Thoracic aorta (tissue), 2 donors: ENCODE results near the gene MYCT1. TPM values are rescaled to one million over a fixed set of nuclear protein-coding genes. Genes with fewer than 3 reads are reported as not detected.
"Not testable (repeated sequence)": the region's sequence is repeated elsewhere in the genome, so short reads cannot be mapped to it uniquely, and the experiment has no call there.

Source experiments
- ATAC-seq: fragments of 150-250 bp; one replicate; pipeline ENCODE4 v1.8.0; 2017; ENCODE audit warnings: low read depth; ENCODE audit not compliant: insufficient number of reproducible peaks, low FRiP score
- DNase-seq: peaks from one replicate; pipeline ENCODE4 v3.0.0-alpha.2; 2020; ENCODE audit warnings: low spot score
- H3K27ac ChIP-seq, 2 donors: fragments of 200-600 bp; sonication (generic); 1 replicate in 1 of 2; 2 replicates in 1 of 2; pipeline ENCODE4 v1.5.1; 2016; ENCODE audit warnings: mild to moderate bottlenecking in 2 of 2, moderate library complexity in 2 of 2
- H3K27me3 ChIP-seq: fragments of 200-600 bp; sonication (generic); replicated peaks from 2 replicates; pipeline ENCODE4 v1.6.0; 2016; ENCODE audit warnings: mild to moderate bottlenecking; ENCODE audit not compliant: insufficient read depth
- H3K36me3 ChIP-seq: fragments of 200-600 bp; sonication (generic); one replicate; pipeline ENCODE4 v1.5.1; 2016
- H3K4me1 ChIP-seq, 2 donors: fragments of 200-600 bp; sonication (generic); 1 replicate in 1 of 2; 2 replicates in 1 of 2; pipeline versions ENCODE4 v1.5.1 to v1.6.0; 2016; ENCODE audit warnings: low read depth in 2 of 2, mild to moderate bottlenecking in 1 of 2; ENCODE audit not compliant: control insufficient read depth in 1 of 2
- H3K4me3 ChIP-seq: fragments of 200-600 bp; sonication (generic); 2 replicates; pipeline ENCODE4 v1.5.1; 2016; ENCODE audit warnings: mild to moderate bottlenecking
- H3K9me3 ChIP-seq: fragments of 200-600 bp; sonication (generic); 2 replicates; pipeline ENCODE4 v1.5.1; 2016
- total RNA-seq, 2 donors: library from RNA; depleted of rRNA; stranded (reverse); fragments of >200 nt; gene quantifications; one replicate each; pipeline versions ENCODE4 v1.1.0 to v1.2.3, GENCODE V29; 2016
- TF ChIP-seq, protein P1 (sequence below): fragments of 200-600 bp; sonication (generic); IDR thresholded peaks from one replicate; pipeline ENCODE4 v1.5.1; 2019; ENCODE audit warnings: antibody characterized with exemption

Gene MYCT1
- total RNA-seq, 2 donors from 2014 or later = 7.2 to 14.7 TPM

DNA sequence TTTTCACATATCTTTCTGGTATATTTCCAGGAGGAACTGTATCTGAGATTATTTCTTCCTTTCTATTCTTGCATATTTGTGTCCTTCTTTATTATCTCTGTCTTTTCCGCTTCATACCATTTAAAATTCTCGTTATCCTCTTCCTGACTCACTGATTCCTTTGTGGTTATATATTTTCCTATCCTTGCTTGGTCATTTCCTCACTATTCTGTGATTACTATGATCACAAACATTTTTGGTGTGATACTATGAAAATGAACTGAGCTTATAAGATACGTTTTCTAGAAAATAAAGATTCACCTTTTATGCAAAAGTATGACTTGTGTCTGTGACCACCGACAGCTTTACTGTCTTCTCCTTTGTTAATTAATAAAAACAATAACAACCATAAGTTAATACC is 26.5 kb upstream of the MYCT1 start:
- TF ChIP-seq, protein P1, sequence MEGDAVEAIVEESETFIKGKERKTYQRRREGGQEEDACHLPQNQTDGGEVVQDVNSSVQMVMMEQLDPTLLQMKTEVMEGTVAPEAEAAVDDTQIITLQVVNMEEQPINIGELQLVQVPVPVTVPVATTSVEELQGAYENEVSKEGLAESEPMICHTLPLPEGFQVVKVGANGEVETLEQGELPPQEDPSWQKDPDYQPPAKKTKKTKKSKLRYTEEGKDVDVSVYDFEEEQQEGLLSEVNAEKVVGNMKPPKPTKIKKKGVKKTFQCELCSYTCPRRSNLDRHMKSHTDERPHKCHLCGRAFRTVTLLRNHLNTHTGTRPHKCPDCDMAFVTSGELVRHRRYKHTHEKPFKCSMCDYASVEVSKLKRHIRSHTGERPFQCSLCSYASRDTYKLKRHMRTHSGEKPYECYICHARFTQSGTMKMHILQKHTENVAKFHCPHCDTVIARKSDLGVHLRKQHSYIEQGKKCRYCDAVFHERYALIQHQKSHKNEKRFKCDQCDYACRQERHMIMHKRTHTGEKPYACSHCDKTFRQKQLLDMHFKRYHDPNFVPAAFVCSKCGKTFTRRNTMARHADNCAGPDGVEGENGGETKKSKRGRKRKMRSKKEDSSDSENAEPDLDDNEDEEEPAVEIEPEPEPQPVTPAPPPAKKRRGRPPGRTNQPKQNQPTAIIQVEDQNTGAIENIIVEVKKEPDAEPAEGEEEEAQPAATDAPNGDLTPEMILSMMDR = no peak
- Histone ChIP-seq H3K27me3 (no peaks in the 10 kb centered on the region), H3K27ac (no peak overlapping the region), H3K4me1 (no peaks in the 10 kb centered on the region), H3K4me3 (no peak overlapping the region), H3K36me3 (no peaks in the 10 kb centered on the region), H3K9me3 (no peaks in the 10 kb centered on the region)
- ATAC-seq (no peak), DNase-seq (no peak)

GRCh38 chr6:152673236-152673635 is 24.5 kb upstream of the MYCT1 start:
- H3K9me3 ChIP-seq = no peaks in the 10 kb centered on the region
- no peaks in the 10 kb centered on the region for H3K27me3 ChIP-seq
- H3K4me1 ChIP-seq = no peaks in the 10 kb centered on the region
- ATAC-seq = no peak
- DNase-seq = no peak
- TF ChIP-seq, protein P1 = no peak
- no peaks in the 10 kb centered on the region for H3K36me3 ChIP-seq
- no peak overlapping the region for H3K4me3 ChIP-seq
- H3K27ac ChIP-seq = no peak overlapping the region

- TF ChIP-seq, protein P1 = no peak
- H3K4me1 ChIP-seq = no peaks in the 10 kb centered on the region
- no peaks in the 10 kb centered on the region for H3K36me3 ChIP-seq
- H3K27me3 ChIP-seq = no peaks in the 10 kb centered on the region
- H3K9me3 ChIP-seq = no peaks in the 10 kb centered on the region
- no peak overlapping the region for H3K27ac ChIP-seq
- ATAC-seq (no peak), DNase-seq (no peak)
- no peak overlapping the region for H3K4me3 ChIP-seq
These were observed 17.5 kb upstream of the MYCT1 start for GRCh38 chr6:152680151-152680550.

DNA sequence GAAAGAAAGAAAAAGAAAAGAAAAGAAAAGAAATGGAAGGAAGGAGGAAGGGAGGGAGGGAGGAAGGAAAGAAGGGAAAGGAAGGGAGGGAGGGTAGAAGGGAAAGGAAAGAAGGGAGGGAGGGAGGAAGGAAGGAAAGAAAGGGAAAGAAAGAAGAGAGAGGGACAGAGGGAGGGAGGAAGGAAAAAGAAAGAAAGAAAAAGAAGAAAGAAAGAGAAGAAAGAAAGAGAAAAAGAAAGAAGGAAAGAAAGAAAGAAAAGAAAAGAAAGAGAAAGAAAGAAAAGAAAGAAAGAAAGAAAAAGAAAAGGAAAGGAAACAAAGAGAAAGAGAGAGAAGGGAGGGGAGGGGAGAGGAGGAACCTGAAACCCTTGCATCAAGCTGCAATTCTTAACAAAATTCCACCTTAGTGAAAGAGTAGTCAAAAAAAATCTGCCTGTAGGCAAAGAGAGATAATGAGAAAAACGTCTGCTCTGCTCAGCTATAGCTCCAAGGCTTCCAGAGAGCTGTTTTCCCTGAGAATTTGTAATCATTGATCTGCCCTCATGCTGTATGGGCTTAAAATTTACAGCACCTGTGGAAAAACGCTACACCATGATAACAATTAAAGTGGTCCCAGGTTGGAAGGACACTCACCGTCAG is 16.7 kb upstream of the MYCT1 start:
- no peak overlapping the region for H3K27ac ChIP-seq
- TF ChIP-seq, protein P1 = no peak
- H3K4me3 ChIP-seq = no peak overlapping the region
- DNase-seq (no peak), ATAC-seq (no peak)
- H3K36me3 ChIP-seq = no peaks in the 10 kb centered on the region
- H3K4me1 ChIP-seq = no peaks in the 10 kb centered on the region
- no peaks in the 10 kb centered on the region for H3K9me3 ChIP-seq
- H3K27me3 ChIP-seq = no peaks in the 10 kb centered on the region

- Histone ChIP-seq H3K4me1 (no peaks in the 10 kb centered on the region), H3K27me3 (no peaks in the 10 kb centered on the region), H3K27ac (no peak overlapping the region), H3K9me3 (no peaks in the 10 kb centered on the region), H3K36me3 (no peaks in the 10 kb centered on the region), H3K4me3 (no peak overlapping the region)
- ATAC-seq (no peak), DNase-seq (no peak)
- TF ChIP-seq, protein P1 = no peak
These were observed 15.6 kb upstream of the MYCT1 start for GRCh38 chr6:152682141-152682540.

- not testable (repeated sequence) for H3K36me3 ChIP-seq, H3K4me1 ChIP-seq, H3K9me3 ChIP-seq, DNase-seq, H3K27me3 ChIP-seq, H3K27ac ChIP-seq, ATAC-seq, H3K4me3 ChIP-seq
These were observed 14.8 kb upstream of the MYCT1 start for GRCh38 chr6:152682935-152683334.
